B cell (primary cell): Measurements from ENCODE around the gene ARRDC5.

Experiments used
- CTCF ChIP-seq: fragments of 200-600 bp; IDR thresholded peaks from one replicate; pipeline ENCODE4 v1.8.0; 2022; ENCODE audit warnings: antibody characterized with exemption, mild to moderate bottlenecking
- EZH2 ChIP-seq: IDR thresholded peaks from 2 replicates; pipeline ENCODE4 v1.6.1; 2012; ENCODE audit warnings: borderline replicate concordance, low read depth, mild to moderate bottlenecking, moderate library complexity, low read length; ENCODE audit not compliant: insufficient read depth, poor library complexity, severe bottlenecking

- TF ChIP-seq CTCF = no peak
- TF ChIP-seq EZH2 = no peak
Measured at GRCh38 chr19:4871711-4872110, 31.0 kb downstream of the ARRDC5 start.
